Upper lobe of left lung (tissue), 6 donors: ENCODE results near the gene LRTM2. TPM values are rescaled to one million over a fixed set of nuclear protein-coding genes. Genes with fewer than 3 reads are reported as not detected.

Experiments
- ATAC-seq, 2 donors: fragments of 200-7000 bp; cut with Tn5 transposase; one replicate each; pipeline ENCODE4 v1.9.1; 2022; ENCODE audit warnings: mild to moderate bottlenecking in 2 of 2, moderate library complexity in 2 of 2; ENCODE audit not compliant: low FRiP score in 2 of 2
- DNase-seq, 2 donors: peaks; one replicate each; pipeline ENCODE4 v3.0.0-alpha.2; 2019 to 2020
- H3K27ac ChIP-seq, 4 donors: fragments of 200-600 bp; sonication (generic); one replicate each; pipeline ENCODE4 v1.5.1; 2016 to 2019
- H3K27me3 ChIP-seq, 4 donors: fragments of 200-600 bp; sonication (generic); one replicate each; pipeline ENCODE4 v1.5.1; 2017 to 2019
- H3K36me3 ChIP-seq, 4 donors: fragments of 200-600 bp; sonication (generic); one replicate each; pipeline ENCODE4 v1.5.1; 2016 to 2019
- H3K4me1 ChIP-seq, 4 donors: fragments of 200-600 bp; sonication (generic); one replicate each; pipeline ENCODE4 v1.5.1; 2018 to 2019
- H3K4me3 ChIP-seq, 4 donors: fragments of 200-600 bp; sonication (generic); one replicate each; pipeline ENCODE4 v1.5.1; 2017 to 2019; ENCODE audit warnings: mild to moderate bottlenecking in 2 of 4, moderate library complexity in 1 of 4
- H3K9me3 ChIP-seq, 4 donors: fragments of 200-600 bp; sonication (generic); one replicate each; pipeline ENCODE4 v1.5.1; 2018 to 2019
- EP300 ChIP-seq, 4 donors: sonication (generic); formaldehyde crosslinking; IDR thresholded peaks; one replicate each; pipeline ENCODE4 v1.5.1; 2017; ENCODE audit warnings: antibody characterized with exemption in 4 of 4, control low read depth in 2 of 4
- POLR2A ChIP-seq, 4 donors: fragments of 450-650 bp; IDR thresholded peaks; one replicate each; pipeline ENCODE4 v1.5.1; 2016 to 2017; ENCODE audit warnings: antibody characterized with exemption in 4 of 4, mild to moderate bottlenecking in 2 of 4
- POLR2AphosphoS5 ChIP-seq, 2 donors: sonication (generic); formaldehyde crosslinking; IDR thresholded peaks; one replicate each; pipeline ENCODE4 v1.5.1; 2017; ENCODE audit warnings: antibody characterized with exemption in 2 of 2
- WGBS, 2 donors: methylation state at CpG; one replicate each; pipeline ENCODE4 v1.1.5; 2017 to 2018; 5-methylcytosine and 5-hydroxymethylcytosine counted together
- total RNA-seq, 6 donors: library from RNA; depleted of rRNA in 4 of 6; stranded (reverse); fragments of >200 nt in 4 of 6; gene quantifications; one replicate each; pipeline versions ENCODE4 v1.1.0 to v1.2.1, GENCODE V29; 2016 to 2021
- TF ChIP-seq, protein P1 (sequence below), 6 experiments: fragments of 450-650 bp in 4 of 6; fragments of 200-600 bp in 2 of 6; sonication (generic) in 2 of 6; IDR thresholded peaks; one replicate each; pipeline ENCODE4 v1.5.1; 2016 to 2019; ENCODE audit warnings: antibody characterized with exemption in 6 of 6
- donor health status: DM: no; HTN: no; CAD: no; lungs with moderate emphysema.
- donor health status: DM: no; HTN: yes; CAD: no; lungs with severe emphysema.

The LRTM2 gene
- total RNA-seq, 6 donors from 2014 or later = not detected

- no peak overlapping the region for H3K27ac ChIP-seq
- DNase-seq (no peak), ATAC-seq (peak in 1 of 2 donors; percentile 15)
- TF ChIP-seq POLR2A (IDR thresholded peaks at IDR 0.05) (no peak), EP300 (IDR thresholded peaks at IDR 0.05) (no peak), POLR2AphosphoS5 (IDR thresholded peaks at IDR 0.05) (no peak)
- TF ChIP-seq, protein P1, sequence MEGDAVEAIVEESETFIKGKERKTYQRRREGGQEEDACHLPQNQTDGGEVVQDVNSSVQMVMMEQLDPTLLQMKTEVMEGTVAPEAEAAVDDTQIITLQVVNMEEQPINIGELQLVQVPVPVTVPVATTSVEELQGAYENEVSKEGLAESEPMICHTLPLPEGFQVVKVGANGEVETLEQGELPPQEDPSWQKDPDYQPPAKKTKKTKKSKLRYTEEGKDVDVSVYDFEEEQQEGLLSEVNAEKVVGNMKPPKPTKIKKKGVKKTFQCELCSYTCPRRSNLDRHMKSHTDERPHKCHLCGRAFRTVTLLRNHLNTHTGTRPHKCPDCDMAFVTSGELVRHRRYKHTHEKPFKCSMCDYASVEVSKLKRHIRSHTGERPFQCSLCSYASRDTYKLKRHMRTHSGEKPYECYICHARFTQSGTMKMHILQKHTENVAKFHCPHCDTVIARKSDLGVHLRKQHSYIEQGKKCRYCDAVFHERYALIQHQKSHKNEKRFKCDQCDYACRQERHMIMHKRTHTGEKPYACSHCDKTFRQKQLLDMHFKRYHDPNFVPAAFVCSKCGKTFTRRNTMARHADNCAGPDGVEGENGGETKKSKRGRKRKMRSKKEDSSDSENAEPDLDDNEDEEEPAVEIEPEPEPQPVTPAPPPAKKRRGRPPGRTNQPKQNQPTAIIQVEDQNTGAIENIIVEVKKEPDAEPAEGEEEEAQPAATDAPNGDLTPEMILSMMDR (IDR thresholded peaks at IDR 0.05) = no peak
- H3K36me3 ChIP-seq = peaks cover 0 to 26% (median 7%) of the 10 kb centered on the region in 4 donors
- H3K4me1 ChIP-seq = peaks cover 8 to 30% (median 19%) of the 10 kb centered on the region in 4 donors
- no peaks in the 10 kb centered on the region for H3K27me3 ChIP-seq
- no peaks in the 10 kb centered on the region for H3K9me3 ChIP-seq
- no peak overlapping the region for H3K4me3 ChIP-seq
- WGBS, 2 donors = 71 to 76% methylated on average over 4 of the region's 4 CpGs
Observed at GRCh38 chr12:1778911-1779310, 41.5 kb upstream of the LRTM2 start.

- ATAC-seq (no peak), DNase-seq (no peak)
- Histone ChIP-seq H3K9me3 (no peaks in the 10 kb centered on the region), H3K4me1 (peaks cover 8 to 30% (median 19%) of the 10 kb centered on the region in 4 donors), H3K4me3 (no peak overlapping the region), H3K36me3 (peaks cover 0 to 26% (median 10%) of the 10 kb centered on the region in 4 donors), H3K27ac (no peak overlapping the region), H3K27me3 (no peaks in the 10 kb centered on the region)
- WGBS, 2 donors = 63 to 65% methylated on average over 1 of the region's 1 CpG
- TF ChIP-seq EP300 (IDR thresholded peaks at IDR 0.05) (no peak), POLR2A (IDR thresholded peaks at IDR 0.05) (no peak), POLR2AphosphoS5 (IDR thresholded peaks at IDR 0.05) (no peak)
- TF ChIP-seq, protein P1 (IDR thresholded peaks at IDR 0.05) = no peak
Observed at GRCh38 chr12:1779783-1780182, 40.6 kb upstream of the LRTM2 start.

DNA sequence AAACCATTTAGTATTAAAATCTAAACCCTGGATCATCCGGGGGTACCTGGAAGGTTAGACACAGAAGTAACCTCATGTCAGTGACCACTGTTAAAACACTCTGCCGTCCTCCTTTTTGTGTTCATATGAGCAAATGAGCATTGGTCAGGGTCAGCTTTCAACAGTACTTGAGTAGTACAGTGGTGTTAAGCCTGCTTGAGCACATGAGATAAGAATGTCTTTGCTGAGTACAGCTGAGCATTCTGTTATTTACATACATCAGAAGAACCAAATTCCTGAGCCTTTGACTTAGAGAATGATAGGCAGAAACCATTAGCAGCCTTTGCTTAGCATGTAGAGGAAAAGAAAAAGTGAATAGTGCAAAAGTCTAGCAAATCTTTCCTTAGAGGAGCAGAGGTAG is 38.6 kb upstream of the LRTM2 start:
- Histone ChIP-seq H3K9me3 (no peaks in the 10 kb centered on the region), H3K4me3 (no peak overlapping the region), H3K27me3 (no peaks in the 10 kb centered on the region), H3K4me1 (peaks cover 8 to 24% (median 18%) of the 10 kb centered on the region in 4 donors), H3K27ac (no peak overlapping the region), H3K36me3 (peaks cover 4 to 42% (median 24%) of the 10 kb centered on the region in 4 donors)
- TF ChIP-seq EP300 (IDR thresholded peaks at IDR 0.05) (no peak), POLR2AphosphoS5 (IDR thresholded peaks at IDR 0.05) (no peak), POLR2A (IDR thresholded peaks at IDR 0.05) (no peak)
- TF ChIP-seq, protein P1 (IDR thresholded peaks at IDR 0.05) = no peak
- 25 to 42% methylated on average over 1 to 2 of the region's 2 CpGs for WGBS, 2 donors
- DNase-seq = no peak
- ATAC-seq = peak in 1 of 2 donors; percentile 62

GRCh38 chr12:1782215-1782614 is 38.1 kb upstream of the LRTM2 start:
- WGBS, 2 donors = 61 to 63% methylated on average over 2 of the region's 2 CpGs
- H3K36me3 ChIP-seq = peaks cover 4 to 46% (median 26%) of the 10 kb centered on the region in 4 donors
- no peak for DNase-seq
- ATAC-seq = no peak
- no peaks in the 10 kb centered on the region for H3K27me3 ChIP-seq
- H3K4me3 ChIP-seq = no peak overlapping the region
- no peaks in the 10 kb centered on the region for H3K9me3 ChIP-seq
- peaks cover 8 to 24% (median 18%) of the 10 kb centered on the region in 4 donors for H3K4me1 ChIP-seq
- no peak for TF ChIP-seq POLR2AphosphoS5 (IDR thresholded peaks at IDR 0.05)
- no peak for TF ChIP-seq EP300 (IDR thresholded peaks at IDR 0.05)
- TF ChIP-seq, protein P1 (IDR thresholded peaks at IDR 0.05) = no peak
- no peak for TF ChIP-seq POLR2A (IDR thresholded peaks at IDR 0.05)
- no peak overlapping the region for H3K27ac ChIP-seq

DNA sequence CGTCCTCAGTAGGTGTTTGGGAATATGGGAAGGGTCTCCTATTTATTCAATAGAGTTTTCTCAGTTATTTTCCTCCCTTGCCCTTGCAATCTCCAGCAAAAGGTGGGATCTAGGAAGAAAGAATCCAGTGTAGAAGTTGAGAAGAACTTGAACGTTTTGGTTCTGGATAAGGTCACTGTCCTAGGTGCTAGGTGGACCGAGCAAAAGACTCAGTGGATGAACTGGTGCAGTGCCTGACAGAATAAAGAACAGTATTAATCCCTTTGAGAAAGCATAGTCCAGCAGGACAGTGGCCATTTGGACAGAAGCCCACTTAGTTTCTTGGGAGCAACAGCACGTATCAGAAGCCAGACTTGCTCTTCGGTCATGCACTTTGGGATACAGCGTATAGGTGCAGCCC is 32.7 kb upstream of the LRTM2 start:
- Histone ChIP-seq H3K4me1 (peaks cover 0 to 12% (median 6%) of the 10 kb centered on the region in 4 donors), H3K27me3 (no peaks in the 10 kb centered on the region), H3K36me3 (peaks cover 4 to 38% (median 23%) of the 10 kb centered on the region in 4 donors), H3K4me3 (no peak overlapping the region), H3K27ac (no peak overlapping the region), H3K9me3 (no peaks in the 10 kb centered on the region)
- ATAC-seq = no peak
- no peak for DNase-seq
- 69 to 82% methylated on average over 6 of the region's 6 CpGs for WGBS, 2 donors
- TF ChIP-seq EP300 (IDR thresholded peaks at IDR 0.05) (no peak), POLR2A (IDR thresholded peaks at IDR 0.05) (no peak), POLR2AphosphoS5 (IDR thresholded peaks at IDR 0.05) (no peak)
- TF ChIP-seq, protein P1 (IDR thresholded peaks at IDR 0.05) = no peak
